ENCODE results near the gene C13orf46. TPM values are rescaled to one million over a fixed set of nuclear protein-coding genes. Genes with fewer than 3 reads are reported as not detected.
A peak's percentile ranks its signal among the peaks of the same experiment; 100 is the strongest.

C13orf46 gene
- total RNA-seq, 1 donor from 2014 or later: not detected

DNA sequence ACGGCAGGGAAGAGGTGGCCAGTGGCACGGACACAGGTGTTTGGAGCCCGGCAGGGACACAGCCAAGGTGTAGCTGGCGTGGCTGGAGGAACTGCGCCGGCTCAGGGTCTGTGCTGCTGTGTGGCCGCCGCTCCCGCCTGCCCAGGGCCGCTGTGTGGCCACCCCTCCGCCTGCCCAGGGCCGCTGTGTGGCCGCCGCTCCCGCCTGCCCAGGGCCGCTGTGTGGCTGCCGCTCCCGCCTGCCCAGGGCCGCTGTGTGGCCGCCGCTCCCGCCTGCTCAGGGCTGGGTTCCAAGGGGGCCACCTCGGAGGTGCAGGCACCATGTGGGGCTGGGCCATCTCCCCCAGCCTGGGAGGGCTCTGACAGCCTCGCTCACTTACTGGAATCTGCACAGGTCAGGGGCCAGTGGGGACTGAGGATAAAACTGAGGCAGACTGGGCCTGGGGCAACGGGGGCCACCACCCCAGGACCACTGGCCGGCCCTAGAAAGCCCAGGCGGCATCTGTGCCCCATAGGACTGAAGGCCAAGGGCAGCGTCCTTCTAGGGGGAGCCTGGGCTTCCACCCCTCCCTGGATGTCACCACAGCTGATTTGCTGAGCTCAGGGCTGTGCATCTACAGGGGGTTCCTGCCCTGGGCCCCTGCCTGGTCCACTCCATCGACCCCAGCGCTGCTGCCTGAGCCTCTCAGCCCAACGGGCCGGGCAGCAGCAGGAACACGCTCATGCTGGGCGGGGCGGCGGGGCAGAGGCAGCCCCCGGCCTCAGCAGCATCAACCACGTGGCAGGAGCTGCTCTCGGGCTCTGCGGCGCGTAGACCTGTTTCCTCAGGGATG lies 21.5 kb downstream of the C13orf46 start:
- Histone ChIP-seq H3K9me3 (ENCODE audit: low read depth) (no peaks in the 10 kb centered on the region), H3F3A (ENCODE audit: low read depth) (no peaks in the 10 kb centered on the region), H3K79me2 (ENCODE audit: low read depth) (no peaks in the 10 kb centered on the region), H3K27me3 (no peaks in the 10 kb centered on the region), H4K20me1 (ENCODE audit: low read depth) (no peaks in the 10 kb centered on the region), H3K4me2 (no peak overlapping the region), H3K4me3 (no peak overlapping the region), H2AFZ (replicated peaks) (no peak overlapping the region), H3K9ac (no peak overlapping the region), H3K4me1 (no peaks in the 10 kb centered on the region), H3K36me3 (no peaks in the 10 kb centered on the region), H3K27ac (no peak overlapping the region)
- H3K27me3 Mint-ChIP-seq (ENCODE audit: insufficient read depth, low read depth): peaks cover 4% of the 10 kb centered on the region
- H3K4me3 Mint-ChIP-seq: no peak overlapping the region
- no peak for DNase-seq (ENCODE audit: low spot score)
- peaks cover 11% of the 10 kb centered on the region for H3K9me3 Mint-ChIP-seq
- TF ChIP-seq, protein P1, sequence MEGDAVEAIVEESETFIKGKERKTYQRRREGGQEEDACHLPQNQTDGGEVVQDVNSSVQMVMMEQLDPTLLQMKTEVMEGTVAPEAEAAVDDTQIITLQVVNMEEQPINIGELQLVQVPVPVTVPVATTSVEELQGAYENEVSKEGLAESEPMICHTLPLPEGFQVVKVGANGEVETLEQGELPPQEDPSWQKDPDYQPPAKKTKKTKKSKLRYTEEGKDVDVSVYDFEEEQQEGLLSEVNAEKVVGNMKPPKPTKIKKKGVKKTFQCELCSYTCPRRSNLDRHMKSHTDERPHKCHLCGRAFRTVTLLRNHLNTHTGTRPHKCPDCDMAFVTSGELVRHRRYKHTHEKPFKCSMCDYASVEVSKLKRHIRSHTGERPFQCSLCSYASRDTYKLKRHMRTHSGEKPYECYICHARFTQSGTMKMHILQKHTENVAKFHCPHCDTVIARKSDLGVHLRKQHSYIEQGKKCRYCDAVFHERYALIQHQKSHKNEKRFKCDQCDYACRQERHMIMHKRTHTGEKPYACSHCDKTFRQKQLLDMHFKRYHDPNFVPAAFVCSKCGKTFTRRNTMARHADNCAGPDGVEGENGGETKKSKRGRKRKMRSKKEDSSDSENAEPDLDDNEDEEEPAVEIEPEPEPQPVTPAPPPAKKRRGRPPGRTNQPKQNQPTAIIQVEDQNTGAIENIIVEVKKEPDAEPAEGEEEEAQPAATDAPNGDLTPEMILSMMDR (IDR thresholded peaks at IDR 0.05): no peak
- no peak for TF ChIP-seq EZH2phosphoT487 (IDR thresholded peaks at IDR 0.05)
- TF ChIP-seq EZH2 (IDR thresholded peaks at IDR 0.05): no peak
- peaks cover 13% of the 10 kb centered on the region for H3K36me3 Mint-ChIP-seq
- peak overlapping the region; percentile 29 for H3K27ac Mint-ChIP-seq
- peaks cover 16% of the 10 kb centered on the region for H3K4me1 Mint-ChIP-seq

DNA sequence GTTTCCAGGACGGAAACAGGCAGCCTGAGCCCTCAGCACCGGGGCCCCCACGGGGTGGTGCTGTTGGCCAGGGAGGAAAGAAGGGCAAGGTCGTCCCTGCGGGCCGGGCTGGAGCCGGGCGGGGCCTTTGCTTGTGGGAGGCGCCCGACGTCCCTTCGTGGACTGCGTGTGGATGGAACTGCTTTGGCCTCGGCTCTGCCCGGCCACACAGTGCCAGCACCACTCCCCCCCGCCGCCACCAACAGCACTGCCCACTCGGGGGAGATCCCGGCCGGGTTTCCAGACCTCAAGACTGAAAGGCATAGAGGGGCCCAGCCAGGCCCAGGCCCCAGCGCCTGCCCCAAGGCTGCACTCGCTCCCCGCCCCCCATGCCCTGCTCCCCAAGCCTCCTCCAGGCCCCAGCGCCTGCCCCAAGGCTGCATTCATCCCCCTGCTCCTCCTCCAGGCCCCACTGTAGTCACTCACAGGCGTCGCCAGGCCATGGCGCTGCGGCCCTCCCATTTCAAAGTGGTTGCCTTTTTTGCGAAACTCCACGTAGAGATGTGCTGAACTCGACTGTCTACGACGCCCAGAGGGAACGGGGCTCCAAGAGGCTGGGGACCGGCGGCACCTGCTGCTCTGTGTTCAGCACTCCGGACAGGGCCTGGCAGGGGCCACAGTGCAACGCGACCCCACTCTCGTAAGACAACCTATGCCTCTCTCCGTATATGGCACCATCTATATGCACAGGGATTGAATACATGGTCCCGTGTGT lies 22.5 kb downstream of the C13orf46 start:
- H3K27ac Mint-ChIP-seq: peak overlapping the region; percentile 29
- Histone ChIP-seq H3K9me3 (ENCODE audit: low read depth) (no peaks in the 10 kb centered on the region), H3K27ac (no peak overlapping the region), H2AFZ (replicated peaks) (no peak overlapping the region), H3K4me2 (no peak overlapping the region), H4K20me1 (ENCODE audit: low read depth) (no peaks in the 10 kb centered on the region), H3K79me2 (ENCODE audit: low read depth) (no peaks in the 10 kb centered on the region), H3K36me3 (no peaks in the 10 kb centered on the region), H3K9ac (no peak overlapping the region), H3F3A (ENCODE audit: low read depth) (no peaks in the 10 kb centered on the region), H3K4me3 (no peak overlapping the region), H3K4me1 (no peaks in the 10 kb centered on the region), H3K27me3 (no peaks in the 10 kb centered on the region)
- H3K27me3 Mint-ChIP-seq (ENCODE audit: insufficient read depth, low read depth): no peaks in the 10 kb centered on the region
- no peak for TF ChIP-seq EZH2phosphoT487 (IDR thresholded peaks at IDR 0.05)
- TF ChIP-seq, protein P1 (IDR thresholded peaks at IDR 0.05): peak; percentile 61
- peaks cover 16% of the 10 kb centered on the region for H3K4me1 Mint-ChIP-seq
- H3K36me3 Mint-ChIP-seq: peaks cover 13% of the 10 kb centered on the region
- H3K4me3 Mint-ChIP-seq: no peak overlapping the region
- peaks cover 11% of the 10 kb centered on the region for H3K9me3 Mint-ChIP-seq
- DNase-seq (ENCODE audit: low spot score): peak; percentile 70

DNA sequence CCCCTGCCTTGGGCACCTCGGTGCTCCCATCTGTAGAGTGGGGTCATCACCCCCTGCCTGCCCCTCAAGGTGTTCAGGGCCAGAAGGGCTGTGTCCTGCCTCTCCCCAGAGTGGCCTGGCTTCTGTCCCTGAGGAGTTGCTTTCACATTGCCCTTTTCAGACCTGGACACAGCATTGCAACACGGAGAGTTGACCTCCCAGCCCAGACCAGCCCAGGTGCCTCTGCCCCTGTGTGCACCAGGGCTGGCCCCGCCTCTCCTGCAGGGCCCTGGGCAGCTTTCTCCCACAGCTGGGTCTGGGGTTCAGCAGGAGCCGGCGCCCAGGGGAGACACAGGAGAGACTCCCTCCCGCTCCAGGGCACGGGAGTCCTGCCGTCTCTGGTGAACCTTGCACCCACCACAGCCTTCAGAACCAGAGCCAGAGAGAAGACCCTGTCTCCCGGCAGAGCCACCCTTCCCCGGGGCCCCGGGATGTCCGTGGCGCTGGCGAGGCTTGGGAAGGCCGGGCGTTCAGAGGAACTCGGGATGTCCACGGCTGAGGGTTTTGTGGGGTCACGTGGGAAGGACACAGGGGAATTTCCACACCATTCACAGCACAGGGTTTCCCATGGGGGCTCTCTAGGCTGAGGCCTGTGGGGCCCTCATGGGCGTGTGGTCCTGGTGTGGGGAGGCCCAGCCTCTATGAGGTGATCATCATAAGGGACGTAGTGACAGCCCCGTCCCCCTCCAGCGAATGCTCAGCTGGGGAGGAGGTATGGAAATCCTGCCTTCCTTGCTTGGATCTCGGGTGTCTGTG lies 23.2 kb downstream of the C13orf46 start:
- peaks cover 5% of the 10 kb centered on the region for H3K9me3 Mint-ChIP-seq
- TF ChIP-seq EZH2 (IDR thresholded peaks at IDR 0.05): no peak
- TF ChIP-seq, protein P1 (IDR thresholded peaks at IDR 0.05): no peak
- TF ChIP-seq EZH2phosphoT487 (IDR thresholded peaks at IDR 0.05): no peak
- peaks cover 16% of the 10 kb centered on the region for H3K4me1 Mint-ChIP-seq
- Histone ChIP-seq H2AFZ (replicated peaks) (no peak overlapping the region), H3K27me3 (no peaks in the 10 kb centered on the region), H3K9ac (no peak overlapping the region), H3F3A (ENCODE audit: low read depth) (no peaks in the 10 kb centered on the region), H3K4me1 (no peaks in the 10 kb centered on the region), H3K27ac (no peak overlapping the region), H3K9me3 (ENCODE audit: low read depth) (no peaks in the 10 kb centered on the region), H3K4me2 (no peak overlapping the region), H3K36me3 (no peaks in the 10 kb centered on the region), H3K4me3 (no peak overlapping the region), H3K79me2 (ENCODE audit: low read depth) (no peaks in the 10 kb centered on the region), H4K20me1 (ENCODE audit: low read depth) (no peaks in the 10 kb centered on the region)
- no peaks in the 10 kb centered on the region for H3K27me3 Mint-ChIP-seq (ENCODE audit: insufficient read depth, low read depth)
- H3K36me3 Mint-ChIP-seq: peaks cover 6% of the 10 kb centered on the region
- DNase-seq (ENCODE audit: low spot score): no peak
- H3K4me3 Mint-ChIP-seq: no peak overlapping the region
- no peak overlapping the region for H3K27ac Mint-ChIP-seq
